Panc1 (cell line): ENCODE results near the gene LIPC. TPM values are rescaled to one million over a fixed set of nuclear protein-coding genes. Genes with fewer than 3 reads are reported as not detected.

Source experiments
- ATAC-seq: fragments of 200-7000 bp; cut with Tn5 transposase; 2 replicates; pipeline ENCODE4 v1.9.1; 2020; ENCODE audit warnings: mild to moderate bottlenecking, moderate library complexity
- BruUV-seq: library from RNA; stranded (reverse); fragments of 400-500 nt; replicated peaks from 2 replicates; lab custom pipeline; 2021; lab: Mats Ljungman, UMichigan
- CTCF ChIA-PET: fragments of 300-600 bp; sonication (Branson Sonifier 250); formaldehyde crosslinking; loops from one replicate; lab custom pipeline; 2022; ENCODE audit warnings: antibody characterized with exemption; lab: Charles Lee
- POLR2A ChIA-PET: fragments of 300-600 bp; sonication (Branson Sonifier 250); formaldehyde crosslinking; loops from one replicate; lab custom pipeline; 2022; ENCODE audit warnings: antibody characterized with exemption; lab: Charles Lee
- DNase-seq: peaks from one replicate; pipeline ENCODE4 v3.0.0-alpha.2; 2010; ENCODE audit warnings: low read depth, low spot score
- H3K27ac ChIP-seq: 2 replicates; pipeline ENCODE4 v1.5.1; 2011; ENCODE audit warnings: mild to moderate bottlenecking, low read length, inconsistent platforms
- H3K27me3 ChIP-seq: fragments of 200-500 bp; sonication (Bioruptor generic); 2 replicates; pipeline ENCODE4 v1.6.0; 2014; ENCODE audit warnings: low read length, inconsistent platforms; ENCODE audit not compliant: control insufficient read depth, insufficient read depth
- H3K36me3 ChIP-seq: fragments of 200-500 bp; sonication (Bioruptor generic); 2 replicates; pipeline ENCODE4 v1.5.1; 2014; ENCODE audit warnings: inconsistent platforms, mild to moderate bottlenecking, low read length, moderate library complexity; ENCODE audit not compliant: control insufficient read depth, insufficient read depth
- H3K4me1 ChIP-seq: 2 replicates; pipeline ENCODE4 v1.5.1; 2011; ENCODE audit warnings: inconsistent platforms, mild to moderate bottlenecking, low read length, moderate library complexity; ENCODE audit not compliant: control insufficient read depth, insufficient read depth
- H3K4me3 ChIP-seq, 2 experiments: 2 replicates each; pipeline ENCODE4 v1.5.1; 2011 to 2012; ENCODE audit warnings: low read depth in 2 of 2, low read length in 2 of 2, mild to moderate bottlenecking in 2 of 2, inconsistent platforms in 1 of 2, moderate library complexity in 1 of 2
- H3K9me3 ChIP-seq: fragments of 200-500 bp; sonication (Bioruptor generic); 2 replicates; pipeline ENCODE4 v1.5.1; 2014; ENCODE audit warnings: low read depth, mild to moderate bottlenecking, inconsistent platforms, low read length, moderate library complexity; ENCODE audit not compliant: control insufficient read depth, insufficient read depth
- CTCF ChIP-seq: fragments of 450-650 bp; IDR thresholded peaks from 2 replicates; pipeline ENCODE4 v1.5.1; 2017; ENCODE audit warnings: mild to moderate bottlenecking
- POLR2AphosphoS5 ChIP-seq: IDR thresholded peaks from 2 replicates; pipeline ENCODE4 v1.6.1; 2012; ENCODE audit warnings: mild to moderate bottlenecking, low read depth, low read length, moderate library complexity
- SIN3A ChIP-seq: IDR thresholded peaks from 2 replicates; pipeline ENCODE4 v1.6.1; 2012; ENCODE audit warnings: low read depth, mild to moderate bottlenecking, low read length, moderate library complexity, borderline replicate concordance; ENCODE audit not compliant: insufficient read depth
- TCF7L2 ChIP-seq: IDR thresholded peaks from 2 replicates; pipeline ENCODE4 v1.6.1; 2011; ENCODE audit warnings: mild to moderate bottlenecking, low read depth, low read length, inconsistent platforms
- in situ Hi-C: cut with HindIII; loops from 2 replicates; pipeline ENCODE4 v1.10.0; 2016; ENCODE audit warnings: low sequenced_read_pairs, low pct_unique_long_range_greater_than_20kb
- intact Hi-C: fragments of 100-400 bp; cut with micrococcal nuclease; formaldehyde crosslinking; loops from one replicate; pipeline ENCODE4 v1.10.0; 2022; ENCODE audit not compliant: unreplicated experiment
- total RNA-seq: library from RNA; stranded (reverse); gene quantifications from one replicate; pipeline ENCODE4 v1.2.1, GENCODE V29; 2021; ENCODE audit not compliant: unreplicated experiment
- TF ChIP-seq, protein P1 (sequence below), 2 experiments: IDR thresholded peaks; 2 replicates each; pipeline ENCODE4 v1.6.1; 2011 to 2012; ENCODE audit warnings: low read depth in 2 of 2, control low read depth in 1 of 2, low read length in 1 of 2, mild to moderate bottlenecking in 1 of 2, moderate library complexity in 1 of 2; ENCODE audit not compliant: insufficient read depth in 1 of 2

Gene LIPC
- total RNA-seq, 1 experiment from 2014 or later, result not detected

DNA sequence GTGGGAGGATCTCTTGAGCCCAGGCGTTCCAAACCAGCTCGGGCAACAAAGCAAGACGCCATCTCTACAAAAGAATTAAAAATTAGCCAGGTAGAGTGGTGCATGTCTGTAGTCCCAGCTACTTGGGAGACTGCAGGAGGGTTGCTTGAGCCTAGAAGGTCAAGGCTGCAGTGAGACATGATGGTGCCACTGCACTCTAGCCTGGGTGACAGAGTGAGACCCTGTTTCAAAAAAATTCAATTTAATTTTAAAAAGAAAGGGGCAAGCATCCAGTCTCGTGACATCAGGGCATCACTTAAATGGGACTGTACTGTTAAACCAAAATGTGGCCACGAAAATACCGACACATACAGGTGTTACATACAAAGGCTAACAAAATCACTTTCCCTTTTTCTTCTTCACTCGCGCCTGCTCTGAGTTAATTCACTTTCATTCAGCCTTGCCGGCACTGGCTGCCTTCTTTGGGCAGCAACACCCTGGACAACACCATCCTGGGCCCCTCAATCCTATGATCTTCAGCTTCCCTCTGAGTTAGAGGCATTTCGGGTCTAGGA, 121.7 kb downstream of the LIPC start:
- BruUV-seq, result no TSS peak
- intact Hi-C loops, result no loop called here
- ATAC-seq, result no peak
- POLR2A ChIA-PET, result no interaction called here
- H3K4me3 ChIP-seq, result no peak overlapping the region
- no peak for DNase-seq
- TF ChIP-seq SIN3A, result no peak
- TF ChIP-seq POLR2AphosphoS5, result no peak
- TF ChIP-seq CTCF, result no peak
- TF ChIP-seq, protein P1, sequence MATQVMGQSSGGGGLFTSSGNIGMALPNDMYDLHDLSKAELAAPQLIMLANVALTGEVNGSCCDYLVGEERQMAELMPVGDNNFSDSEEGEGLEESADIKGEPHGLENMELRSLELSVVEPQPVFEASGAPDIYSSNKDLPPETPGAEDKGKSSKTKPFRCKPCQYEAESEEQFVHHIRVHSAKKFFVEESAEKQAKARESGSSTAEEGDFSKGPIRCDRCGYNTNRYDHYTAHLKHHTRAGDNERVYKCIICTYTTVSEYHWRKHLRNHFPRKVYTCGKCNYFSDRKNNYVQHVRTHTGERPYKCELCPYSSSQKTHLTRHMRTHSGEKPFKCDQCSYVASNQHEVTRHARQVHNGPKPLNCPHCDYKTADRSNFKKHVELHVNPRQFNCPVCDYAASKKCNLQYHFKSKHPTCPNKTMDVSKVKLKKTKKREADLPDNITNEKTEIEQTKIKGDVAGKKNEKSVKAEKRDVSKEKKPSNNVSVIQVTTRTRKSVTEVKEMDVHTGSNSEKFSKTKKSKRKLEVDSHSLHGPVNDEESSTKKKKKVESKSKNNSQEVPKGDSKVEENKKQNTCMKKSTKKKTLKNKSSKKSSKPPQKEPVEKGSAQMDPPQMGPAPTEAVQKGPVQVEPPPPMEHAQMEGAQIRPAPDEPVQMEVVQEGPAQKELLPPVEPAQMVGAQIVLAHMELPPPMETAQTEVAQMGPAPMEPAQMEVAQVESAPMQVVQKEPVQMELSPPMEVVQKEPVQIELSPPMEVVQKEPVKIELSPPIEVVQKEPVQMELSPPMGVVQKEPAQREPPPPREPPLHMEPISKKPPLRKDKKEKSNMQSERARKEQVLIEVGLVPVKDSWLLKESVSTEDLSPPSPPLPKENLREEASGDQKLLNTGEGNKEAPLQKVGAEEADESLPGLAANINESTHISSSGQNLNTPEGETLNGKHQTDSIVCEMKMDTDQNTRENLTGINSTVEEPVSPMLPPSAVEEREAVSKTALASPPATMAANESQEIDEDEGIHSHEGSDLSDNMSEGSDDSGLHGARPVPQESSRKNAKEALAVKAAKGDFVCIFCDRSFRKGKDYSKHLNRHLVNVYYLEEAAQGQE (IDR thresholded peaks at IDR 0.05; ENCODE audit: insufficient read depth in 1 of 2, low read depth in 2 of 2, low read length in 1 of 2), result no peak
- TF ChIP-seq TCF7L2, result no peak
- no peaks in the 10 kb centered on the region for H3K36me3 ChIP-seq
- H3K27me3 ChIP-seq, result no peaks in the 10 kb centered on the region
- in situ Hi-C loops, result no loop called here
- no peaks in the 10 kb centered on the region for H3K4me1 ChIP-seq
- no peaks in the 10 kb centered on the region for H3K9me3 ChIP-seq
- CTCF ChIA-PET, result no interaction called here
- no peak overlapping the region for H3K27ac ChIP-seq

DNA sequence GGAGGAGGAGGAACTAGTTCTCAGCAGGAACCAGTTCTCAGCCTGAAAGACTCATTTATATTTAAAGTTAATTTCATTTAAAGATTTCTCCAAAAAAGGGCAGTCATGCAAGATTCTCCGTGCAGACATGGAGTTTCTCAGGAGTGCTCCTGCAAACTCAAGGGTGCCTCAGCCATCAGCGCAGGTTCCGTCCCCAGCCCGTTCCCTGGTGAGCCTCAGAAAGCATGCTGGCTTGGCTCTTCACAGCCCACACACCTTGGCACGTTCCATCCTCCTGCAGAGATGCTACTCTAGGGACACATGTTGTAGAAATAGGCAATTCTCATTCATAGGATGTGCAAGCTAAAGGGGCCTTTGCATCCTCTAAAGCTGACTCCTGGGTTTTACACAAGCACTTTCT, 123.0 kb downstream of the LIPC start:
- DNase-seq (no peak), ATAC-seq (no peak)
- intact Hi-C loops (no loop called here), in situ Hi-C loops (no loop called here)
- no peak overlapping the region for H3K4me3 ChIP-seq
- H3K9me3 ChIP-seq, result no peaks in the 10 kb centered on the region
- H3K4me1 ChIP-seq, result no peaks in the 10 kb centered on the region
- no peaks in the 10 kb centered on the region for H3K36me3 ChIP-seq
- CTCF ChIA-PET, result no interaction called here
- TF ChIP-seq TCF7L2 (no peak), POLR2AphosphoS5 (no peak), SIN3A (no peak), CTCF (no peak)
- TF ChIP-seq, protein P1 (IDR thresholded peaks at IDR 0.05; ENCODE audit: insufficient read depth in 1 of 2, low read depth in 2 of 2, low read length in 1 of 2), result no peak
- no TSS peak for BruUV-seq
- no peak overlapping the region for H3K27ac ChIP-seq
- no peaks in the 10 kb centered on the region for H3K27me3 ChIP-seq
- POLR2A ChIA-PET, result no interaction called here
